K562 (cell line): Measurements from ENCODE around the gene PEX10. TPM values are rescaled to one million over a fixed set of nuclear protein-coding genes. Genes with fewer than 3 reads are reported as not detected.
A peak's percentile ranks its signal among the peaks of the same experiment; 100 is the strongest.

Experiments used
- CBX3 ChIP-seq, 2 experiments: IDR thresholded peaks; 1 replicate in 1 of 2; 2 replicates in 1 of 2; pipeline ENCODE4 v1.6.1; 2012; ENCODE audit warnings: inconsistent platforms in 2 of 2, low read length in 2 of 2, borderline replicate concordance in 1 of 2, control low read depth in 1 of 2
- ELK3 ChIP-seq: fragments of 450-650 bp; formaldehyde crosslinking; IDR thresholded peaks from 2 replicates; pipeline ENCODE4 v1.4.0; 2020; ENCODE audit warnings: mild to moderate bottlenecking
- HMG20A ChIP-seq: fragments of 450-650 bp; formaldehyde crosslinking; conservative IDR thresholded peaks from 2 replicates; pipeline ENCODE4 v1.4.0; 2020; ENCODE audit warnings: mild to moderate bottlenecking, mixed read lengths
- HNRNPH1 ChIP-seq: fragments of 200-400 bp; formaldehyde crosslinking; optimal IDR thresholded peaks from 2 replicates; pipeline ENCODE3; 2017; ENCODE audit warnings: low read depth, mild to moderate bottlenecking, low read length, moderate library complexity
- HNRNPUL1 ChIP-seq: fragments of 200-400 bp; formaldehyde crosslinking; IDR thresholded peaks from 2 replicates; pipeline ENCODE4 v1.6.1; 2017; ENCODE audit warnings: low read length
- IRF2 ChIP-seq: sonication (generic); formaldehyde crosslinking; IDR thresholded peaks from 2 replicates; pipeline ENCODE4 v1.8.1; 2022; ENCODE audit warnings: mild to moderate bottlenecking, missing genetic modification reagents
- NCOA4 ChIP-seq: fragments of 450-650 bp; IDR thresholded peaks from 2 replicates; pipeline ENCODE4 v1.6.1; 2018; ENCODE audit warnings: mild to moderate bottlenecking; ENCODE audit not compliant: partially characterized antibody
- RBBP5 ChIP-seq: fragments of 200-600 bp; sonication (generic); IDR thresholded peaks from 2 replicates; pipeline ENCODE4 v1.6.1; 2012; ENCODE audit warnings: borderline replicate concordance, mild to moderate bottlenecking, low read length, control low read depth, inconsistent platforms; ENCODE audit not compliant: insufficient read depth, poor library complexity, severe bottlenecking
- RBM39 ChIP-seq: fragments of 200-400 bp; formaldehyde crosslinking; optimal IDR thresholded peaks from 2 replicates; pipeline ENCODE3; 2018; ENCODE audit warnings: low read depth, low read length
- SAFB2 ChIP-seq: fragments of 200-400 bp; formaldehyde crosslinking; IDR thresholded peaks from 2 replicates; pipeline ENCODE4 v1.6.1; 2018; ENCODE audit warnings: borderline replicate concordance, low read length, low read depth, moderate library complexity; ENCODE audit not compliant: severe bottlenecking
- STAT5B ChIP-seq: fragments of 250-450 bp; sonication (Bioruptor Pico); IDR thresholded peaks from 2 replicates; pipeline ENCODE4 v1.8.0; 2021; ENCODE audit warnings: mild to moderate bottlenecking, inconsistent platforms
- TRIM25 ChIP-seq: fragments of 450-650 bp; IDR thresholded peaks from 2 replicates; pipeline ENCODE4 v1.7.0; 2016; ENCODE audit warnings: borderline replicate concordance
- XRCC3 ChIP-seq: fragments of 450-650 bp; IDR thresholded peaks from 2 replicates; pipeline ENCODE4 v1.6.1; 2017; ENCODE audit warnings: mild to moderate bottlenecking, moderate library complexity
- ZKSCAN1 ChIP-seq: fragments of 150-350 bp; IDR thresholded peaks from 2 replicates; pipeline ENCODE4 v1.6.1; 2016; ENCODE audit warnings: low read depth, low read length
- ZNF124 ChIP-seq: sonication (generic); formaldehyde crosslinking; IDR thresholded peaks from 2 replicates; pipeline ENCODE4 v1.8.1; 2022; ENCODE audit warnings: missing genetic modification reagents
- ZNF282 ChIP-seq: sonication (generic); formaldehyde crosslinking; IDR thresholded peaks from 2 replicates; pipeline ENCODE4 v1.8.1; 2023; ENCODE audit warnings: missing genetic modification reagents
- ZNF445 ChIP-seq: fragments of 250-450 bp; sonication (Bioruptor Pico); IDR thresholded peaks from 2 replicates; pipeline ENCODE4 v1.4.0; 2020; ENCODE audit warnings: low read depth, mild to moderate bottlenecking, moderate library complexity
- ZNF76 ChIP-seq: fragments of 250-450 bp; sonication (Bioruptor Pico); IDR thresholded peaks from 2 replicates; pipeline ENCODE4 v1.4.0; 2020; ENCODE audit warnings: mild to moderate bottlenecking, moderate library complexity, borderline replicate concordance
- polyA plus RNA-seq, 8 experiments: library from polyadenylated mRNA; depleted of rRNA in 4 of 8; stranded (reverse) in 5 of 8; unstranded in 3 of 8; fragments of >200 nt; fragmentation: Nextera tagmentation in 2 of 8; fragmentation: Illumina TruSeq in 1 of 8; extraction: Ambion mirVana in 2 of 8; extraction: Trizol in 1 of 8; gene quantifications; 2 replicates each; pipeline versions ENCODE4 v1.2.1 to v1.2.3, GENCODE V29; 2011 to 2014; ENCODE audit warnings: inconsistent platforms in 1 of 8, missing spikeins in 1 of 8
- total RNA-seq, 7 experiments: library from RNA; depleted of rRNA in 6 of 7; stranded (reverse); fragments of >200 nt in 6 of 7; fragmentation: Illumina TruSeq in 2 of 7; extraction: Trizol in 2 of 7; gene quantifications; 2 replicates each; pipeline versions ENCODE4 v1.2.1 to v1.2.3, GENCODE V29; 2011 to 2021; ENCODE audit warnings: low replicate concordance in 1 of 7
- TF ChIP-seq, protein P1 (sequence below): fragments of 450-650 bp; IDR thresholded peaks from 2 replicates; pipeline ENCODE4 v1.6.1; 2017; ENCODE audit warnings: antibody characterized with exemption
- TF ChIP-seq, protein P2 (sequence below): fragments of 450-650 bp; formaldehyde crosslinking; IDR thresholded peaks from 2 replicates; pipeline ENCODE4 v1.4.0; 2022; ENCODE audit warnings: mild to moderate bottlenecking, moderate library complexity
- TF ChIP-seq, protein P3 (sequence below): sonication (generic); IDR thresholded peaks from 2 replicates; pipeline ENCODE4 v1.6.1; 2016

PEX10 gene
- total and polyA plus RNA-seq, 9 of the 15 experiments (the other 6 are each of a cell fraction or from before 2014, with no cell fraction given) = 0.03 to 26.2 (median 8.7) TPM

DNA sequence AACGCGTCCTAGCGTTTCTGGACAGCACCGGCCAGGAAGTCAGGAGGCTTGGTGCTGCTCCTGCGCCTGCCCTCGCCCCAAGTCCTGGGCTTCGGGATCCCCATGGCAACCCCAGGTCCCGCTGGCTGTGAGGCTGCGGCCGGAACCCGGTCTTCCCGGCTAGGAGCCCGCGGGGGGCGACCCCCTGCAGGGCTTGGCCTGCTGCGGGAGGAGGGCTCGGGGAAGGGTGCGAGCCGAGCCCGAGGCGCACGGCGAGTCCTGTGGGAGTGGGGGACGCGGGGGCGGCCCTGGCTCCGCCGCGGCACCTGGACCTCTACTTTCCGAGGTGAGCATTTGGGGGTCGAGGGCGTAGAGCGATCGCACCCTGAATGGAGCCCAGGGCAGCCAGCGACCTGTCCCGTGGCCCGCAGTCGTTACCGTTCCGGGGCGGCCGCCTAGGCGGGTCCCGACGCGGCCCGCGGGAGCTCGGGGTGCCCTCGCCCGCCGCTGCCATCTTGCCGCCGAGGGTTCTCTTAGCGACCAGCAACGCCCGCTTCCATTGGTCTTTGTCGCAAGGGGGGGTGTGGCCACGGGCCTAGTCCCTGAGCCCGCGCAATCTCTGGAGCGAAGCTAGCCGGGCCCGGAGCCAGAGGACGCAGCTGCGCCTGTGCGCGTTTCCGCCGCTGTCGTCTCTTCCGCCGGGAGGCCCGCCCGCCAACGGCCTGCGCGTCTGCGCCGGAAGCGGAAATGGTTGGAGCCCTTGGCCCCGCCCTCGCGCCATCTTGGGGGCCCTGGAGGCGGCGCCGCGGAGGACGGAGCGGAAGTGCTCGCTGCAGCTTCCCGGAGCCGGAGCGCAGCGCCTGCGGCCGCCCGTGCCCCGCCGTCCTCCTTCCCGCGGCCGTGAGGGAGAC lies 21.1 kb downstream of the PEX10 start, which contains the start of the genes MORN1 and RER1 (continued):
- TF ChIP-seq TRIM25 (no peak), ELK3 (no peak), ZNF445 (CRISPR knock-in tag) (no peak), NCOA4 (no peak), ZNF76 (CRISPR knock-in tag) (no peak), ZNF282 (no peak), RBM39 (no peak), HMG20A (CRISPR knock-in tag) (no peak), ZNF124 (CRISPR knock-in tag) (no peak), ZKSCAN1 (peak; percentile 18; the same call in 1 of the 2 replicates), CBX3 (IDR thresholded peaks at IDR 0.05; ENCODE audit: borderline replicate concordance in 1 of 2, low read length in 2 of 2) (peak in 1 of 2 experiments; percentile 12; a peak in 1 of 3 replicates), SAFB2 (no peak), RBBP5 (peak; percentile 94), IRF2 (CRISPR knock-in tag) (no peak), STAT5B (no peak), HNRNPH1 (no peak), HNRNPUL1 (no peak), XRCC3 (no peak)
- TF ChIP-seq, protein P1, sequence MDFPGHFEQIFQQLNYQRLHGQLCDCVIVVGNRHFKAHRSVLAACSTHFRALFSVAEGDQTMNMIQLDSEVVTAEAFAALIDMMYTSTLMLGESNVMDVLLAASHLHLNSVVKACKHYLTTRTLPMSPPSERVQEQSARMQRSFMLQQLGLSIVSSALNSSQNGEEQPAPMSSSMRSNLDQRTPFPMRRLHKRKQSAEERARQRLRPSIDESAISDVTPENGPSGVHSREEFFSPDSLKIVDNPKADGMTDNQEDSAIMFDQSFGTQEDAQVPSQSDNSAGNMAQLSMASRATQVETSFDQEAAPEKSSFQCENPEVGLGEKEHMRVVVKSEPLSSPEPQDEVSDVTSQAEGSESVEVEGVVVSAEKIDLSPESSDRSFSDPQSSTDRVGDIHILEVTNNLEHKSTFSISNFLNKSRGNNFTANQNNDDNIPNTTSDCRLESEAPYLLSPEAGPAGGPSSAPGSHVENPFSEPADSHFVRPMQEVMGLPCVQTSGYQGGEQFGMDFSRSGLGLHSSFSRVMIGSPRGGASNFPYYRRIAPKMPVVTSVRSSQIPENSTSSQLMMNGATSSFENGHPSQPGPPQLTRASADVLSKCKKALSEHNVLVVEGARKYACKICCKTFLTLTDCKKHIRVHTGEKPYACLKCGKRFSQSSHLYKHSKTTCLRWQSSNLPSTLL = no peak
- TF ChIP-seq, protein P2, sequence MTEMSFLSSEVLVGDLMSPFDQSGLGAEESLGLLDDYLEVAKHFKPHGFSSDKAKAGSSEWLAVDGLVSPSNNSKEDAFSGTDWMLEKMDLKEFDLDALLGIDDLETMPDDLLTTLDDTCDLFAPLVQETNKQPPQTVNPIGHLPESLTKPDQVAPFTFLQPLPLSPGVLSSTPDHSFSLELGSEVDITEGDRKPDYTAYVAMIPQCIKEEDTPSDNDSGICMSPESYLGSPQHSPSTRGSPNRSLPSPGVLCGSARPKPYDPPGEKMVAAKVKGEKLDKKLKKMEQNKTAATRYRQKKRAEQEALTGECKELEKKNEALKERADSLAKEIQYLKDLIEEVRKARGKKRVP (CRISPR knock-in tag) = no peak
- TF ChIP-seq, protein P3, sequence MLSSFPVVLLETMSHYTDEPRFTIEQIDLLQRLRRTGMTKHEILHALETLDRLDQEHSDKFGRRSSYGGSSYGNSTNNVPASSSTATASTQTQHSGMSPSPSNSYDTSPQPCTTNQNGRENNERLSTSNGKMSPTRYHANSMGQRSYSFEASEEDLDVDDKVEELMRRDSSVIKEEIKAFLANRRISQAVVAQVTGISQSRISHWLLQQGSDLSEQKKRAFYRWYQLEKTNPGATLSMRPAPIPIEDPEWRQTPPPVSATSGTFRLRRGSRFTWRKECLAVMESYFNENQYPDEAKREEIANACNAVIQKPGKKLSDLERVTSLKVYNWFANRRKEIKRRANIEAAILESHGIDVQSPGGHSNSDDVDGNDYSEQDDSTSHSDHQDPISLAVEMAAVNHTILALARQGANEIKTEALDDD = no peak
